NCI-H2029 (cell line): ENCODE data around the gene ABHD17A.
"Not testable (repeated sequence)": the region's sequence is repeated elsewhere in the genome, so short reads cannot be mapped to it uniquely, and the experiment has no call there.

ENCODE experiments used
- DNase-seq: peaks from one replicate; lab custom pipeline; 2025; lab: John Stamatoyannopoulos, UW

The ABHD17A gene

GRCh38 chr19:1881393-1882088 lies 3.8 kb downstream of the ABHD17A start:
- DNase-seq, result not testable (repeated sequence)

DNA sequence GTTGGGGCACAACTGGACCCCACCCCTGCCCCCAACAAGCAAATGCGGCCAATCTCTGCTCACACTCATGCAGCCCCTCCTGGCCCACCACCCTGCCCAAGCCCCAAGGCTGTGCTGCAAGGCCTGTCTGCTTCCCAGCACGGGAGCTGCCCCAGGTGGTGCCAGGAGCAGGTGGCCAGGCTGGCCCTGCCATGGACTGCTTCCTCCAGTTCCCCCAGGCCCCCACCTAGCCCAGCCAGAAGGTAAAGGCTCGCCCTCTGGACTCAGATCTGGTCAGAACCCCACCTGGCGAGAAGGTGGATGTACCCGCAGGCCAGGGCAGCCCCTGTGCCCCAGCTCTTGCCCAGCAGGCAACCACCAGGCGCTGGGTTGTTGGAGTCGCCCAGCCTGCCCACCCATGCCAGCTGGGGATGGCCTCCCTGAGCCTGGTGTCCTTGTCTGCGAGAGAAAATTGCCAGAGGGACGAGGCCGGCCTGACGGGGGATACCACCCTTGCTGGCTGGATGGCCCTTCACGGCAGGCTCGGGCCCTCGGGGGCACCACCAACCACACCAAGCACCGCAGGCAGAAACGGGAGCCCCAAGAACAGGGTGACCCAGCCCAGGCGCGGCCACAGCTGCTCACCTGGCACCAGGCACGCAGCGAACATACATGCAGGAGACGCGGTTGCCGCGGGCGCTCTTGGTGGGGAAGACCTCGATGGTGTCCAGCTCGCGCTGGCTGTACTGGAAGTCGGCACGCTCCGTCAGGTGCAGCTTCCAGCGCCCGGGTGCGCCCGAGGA lies 4.5 kb downstream of the ABHD17A start:
- DNase-seq, result no peak

- not testable (repeated sequence) for DNase-seq
Measured at GRCh38 chr19:1879982-1880381, 5.3 kb downstream of the ABHD17A start.

DNA sequence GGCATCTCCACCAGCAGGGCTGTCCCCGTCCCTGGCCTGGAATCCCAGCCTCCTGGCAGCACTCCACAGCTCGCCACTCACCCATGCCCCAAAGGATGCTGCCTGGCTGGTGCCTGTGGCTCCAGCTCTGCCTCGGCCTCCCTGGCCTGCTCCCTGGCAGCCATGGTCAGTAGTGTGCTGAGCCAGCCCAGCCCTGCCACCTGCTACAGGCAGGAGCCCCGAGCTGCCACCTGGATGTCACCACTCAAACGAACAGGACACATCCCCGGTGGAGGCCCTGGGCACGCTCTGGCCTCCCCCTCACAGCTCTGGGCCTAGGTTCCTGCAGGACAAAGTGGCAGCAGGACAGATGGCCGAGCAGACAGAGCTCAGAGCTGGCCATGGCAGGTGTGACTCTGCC lies 6.7 kb downstream of the ABHD17A start:
- DNase-seq, result not testable (repeated sequence)

- not testable (repeated sequence) for DNase-seq
Measured at GRCh38 chr19:1877280-1877660, 8.0 kb downstream of the ABHD17A start.

- DNase-seq, result not testable (repeated sequence)
Measured at GRCh38 chr19:1876496-1877279, 8.6 kb downstream of the ABHD17A start.

DNA sequence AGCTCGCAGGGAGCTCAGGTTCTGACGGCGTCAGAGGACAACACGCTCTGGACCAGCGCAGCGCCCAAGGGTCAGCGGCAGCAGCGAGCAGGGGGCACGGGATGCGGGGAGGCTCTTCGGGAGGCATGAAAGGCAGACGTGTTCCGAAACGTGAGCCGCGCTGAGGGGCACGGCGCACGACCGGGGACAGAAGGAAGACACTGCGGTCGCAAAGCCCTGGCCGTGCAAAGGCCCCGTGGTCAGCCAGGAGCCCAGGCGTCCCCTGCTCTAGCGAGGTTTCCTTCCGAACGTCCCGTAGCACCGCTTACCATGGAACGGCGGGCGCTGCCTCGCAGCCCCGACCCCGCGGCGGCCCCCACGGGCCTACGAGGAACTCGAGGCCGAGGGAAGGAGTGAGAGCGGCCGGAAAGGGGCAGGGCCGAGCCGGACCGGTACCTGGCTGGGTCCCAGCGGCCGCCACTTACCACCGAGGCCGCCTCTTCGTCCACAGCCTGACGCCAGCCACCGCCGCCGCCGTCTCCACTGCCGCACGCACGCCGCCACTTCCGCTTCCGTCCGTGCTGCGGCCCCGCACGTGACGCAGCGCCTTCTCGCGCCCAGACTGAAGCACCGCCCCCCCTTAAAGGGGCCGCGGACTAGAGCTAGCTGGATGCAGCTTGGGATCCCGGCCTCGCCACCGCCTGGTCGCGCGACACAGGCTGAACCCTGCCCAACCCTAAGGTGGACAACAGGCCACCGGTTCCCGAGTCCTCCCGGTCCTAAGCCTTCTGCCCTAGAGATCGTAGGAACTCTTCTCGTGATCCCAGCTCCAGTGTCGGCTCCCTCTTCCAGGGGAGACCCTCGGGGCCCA lies 9.4 kb downstream of the ABHD17A start:
- peak; percentile 94 for DNase-seq

DNA sequence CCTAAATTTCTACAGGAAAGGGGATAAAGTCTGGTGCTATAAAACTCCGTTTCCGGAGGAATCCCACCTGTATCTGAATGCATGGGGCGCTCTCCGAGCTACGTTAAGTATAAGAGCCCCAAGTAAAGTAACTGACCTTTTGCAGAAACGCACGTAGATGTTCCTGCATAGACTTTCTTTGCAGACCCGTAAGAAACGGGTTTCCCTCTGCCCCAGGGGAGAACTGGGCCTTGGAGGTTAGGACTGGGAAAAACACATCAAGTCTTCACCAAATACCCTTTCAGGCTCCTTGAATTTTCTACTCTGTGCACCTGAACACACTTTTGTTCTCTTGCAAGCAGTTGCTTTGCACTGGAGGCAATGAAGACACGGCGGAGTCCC lies 10.0 kb downstream of the ABHD17A start:
- not testable (repeated sequence) for DNase-seq

GRCh38 chr19:1874554-1875185 lies 10.6 kb downstream of the ABHD17A start:
- peak; percentile 53 for DNase-seq

DNA sequence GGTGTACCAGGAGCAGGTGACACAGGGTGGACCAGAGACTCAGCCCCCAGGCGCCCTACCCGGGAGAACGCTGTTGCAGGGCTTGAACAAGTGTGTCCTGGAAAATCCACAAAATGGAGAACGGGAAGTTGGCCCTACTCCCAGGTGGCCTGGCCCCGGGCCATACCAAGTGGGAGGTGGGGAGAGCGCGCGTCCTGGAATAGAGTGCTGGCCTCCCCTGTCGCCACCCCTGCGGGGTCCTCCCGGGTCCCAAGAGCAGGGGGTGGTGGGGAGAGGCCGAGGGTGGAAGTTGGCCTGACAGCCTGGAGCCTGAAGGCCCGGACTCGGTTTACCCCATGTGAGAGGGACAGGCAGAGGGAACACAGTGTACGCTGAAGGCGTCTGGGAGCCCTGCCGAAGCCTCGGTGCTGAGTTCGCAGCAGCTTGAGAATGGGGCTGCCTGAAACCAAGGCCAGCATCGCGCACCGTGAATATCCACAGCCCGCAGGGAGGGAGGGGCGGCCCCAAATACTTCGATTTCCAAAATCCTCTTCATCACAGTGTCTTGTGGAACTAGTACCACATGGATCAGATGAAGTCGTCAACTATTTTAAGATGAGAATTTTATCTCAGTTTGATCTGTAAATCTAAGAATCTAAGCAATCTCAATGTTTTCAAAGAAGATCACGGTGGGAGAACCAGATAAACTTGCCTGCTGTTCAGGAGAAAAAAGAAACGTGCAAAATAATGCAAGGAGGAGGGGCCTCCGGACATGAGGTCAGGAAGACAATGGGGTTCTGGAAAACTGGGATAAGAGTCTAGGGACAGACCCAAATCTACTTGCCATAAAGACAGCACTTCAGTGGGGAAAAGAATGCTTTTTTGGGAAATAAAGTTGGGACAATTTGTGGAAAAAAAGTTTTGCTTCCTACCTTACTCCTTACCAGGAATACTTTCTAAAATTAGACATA lies 11.5 kb downstream of the ABHD17A start:
- DNase-seq, result peak; percentile 82

GRCh38 chr19:1872807-1873523 lies 12.3 kb downstream of the ABHD17A start:
- DNase-seq, result no peak

DNA sequence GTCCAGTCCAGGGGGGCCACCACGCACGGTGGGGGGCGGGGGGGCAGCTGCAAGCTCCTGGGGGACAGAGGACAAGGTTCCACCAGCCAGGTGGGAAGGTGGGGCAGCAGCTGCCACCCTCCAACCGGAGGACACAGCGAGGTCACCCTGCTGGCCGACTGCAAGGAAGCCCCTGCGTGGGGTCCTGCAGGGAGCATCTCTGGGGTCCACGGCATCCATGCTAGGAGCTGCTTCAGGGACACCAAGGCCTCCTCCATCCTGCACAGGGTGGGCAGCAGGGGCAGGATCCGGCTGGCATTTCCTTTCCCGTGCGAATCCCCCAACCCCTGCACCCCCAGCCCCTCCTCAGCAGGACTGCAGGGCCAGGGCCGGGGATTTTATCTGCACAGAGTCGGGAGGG lies 13.7 kb downstream of the ABHD17A start:
- no peak for DNase-seq

- no peak for DNase-seq
Measured at GRCh38 chr19:1871140-1871597, 14.1 kb downstream of the ABHD17A start.

GRCh38 chr19:1868971-1869370 lies 16.3 kb downstream of the ABHD17A start:
- DNase-seq, result no peak

DNA sequence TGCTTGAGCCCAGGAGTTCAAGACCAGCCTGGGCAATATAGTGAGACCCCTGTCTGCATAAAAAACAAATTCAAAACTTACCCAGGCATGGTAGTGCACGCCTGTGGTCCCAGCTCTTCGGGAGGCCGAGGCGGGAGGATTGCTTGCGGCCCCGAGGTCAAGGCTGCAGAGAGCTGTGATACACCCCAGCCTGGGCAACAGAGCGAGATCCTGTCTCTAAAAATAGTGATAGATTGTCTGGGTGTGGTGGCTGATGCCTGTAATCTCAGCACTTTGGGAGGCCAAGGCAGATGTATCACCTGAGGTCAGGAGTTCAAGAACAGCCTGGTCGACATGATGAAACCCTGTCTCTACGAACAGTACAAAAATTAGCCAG lies 18.0 kb downstream of the ABHD17A start:
- no peak for DNase-seq

DNA sequence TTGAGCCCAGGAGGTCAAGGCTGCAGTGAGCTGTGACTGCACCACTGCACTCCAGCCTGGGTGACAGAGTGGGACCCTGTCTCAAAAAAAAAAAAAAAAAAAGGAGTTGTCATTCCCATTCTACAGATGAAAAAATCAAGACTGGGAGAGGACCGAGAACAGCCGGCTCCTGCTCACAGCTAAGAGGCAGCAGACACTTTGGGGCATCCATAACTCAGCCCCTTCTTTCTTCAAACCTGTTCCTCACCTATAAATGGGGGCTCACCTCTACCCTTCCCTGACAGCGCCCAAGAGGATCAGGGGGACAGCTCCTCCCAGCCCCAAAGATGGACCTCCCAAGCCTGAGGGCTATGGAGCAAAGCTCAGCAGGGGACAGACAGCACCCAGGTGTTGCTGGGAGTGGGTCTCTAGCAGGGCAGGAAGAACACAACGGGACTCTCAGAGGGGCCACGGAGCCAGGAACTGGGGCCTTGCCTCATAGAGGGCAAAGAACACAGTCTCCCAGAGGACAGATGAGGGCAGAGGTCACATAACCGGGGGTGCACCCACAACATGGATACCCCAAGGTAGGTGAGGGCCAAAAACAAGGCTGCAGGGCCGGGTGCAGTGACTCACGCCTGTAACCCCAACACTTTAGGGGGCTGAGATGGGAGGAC lies 18.5 kb downstream of the ABHD17A start:
- DNase-seq, result no peak

DNA sequence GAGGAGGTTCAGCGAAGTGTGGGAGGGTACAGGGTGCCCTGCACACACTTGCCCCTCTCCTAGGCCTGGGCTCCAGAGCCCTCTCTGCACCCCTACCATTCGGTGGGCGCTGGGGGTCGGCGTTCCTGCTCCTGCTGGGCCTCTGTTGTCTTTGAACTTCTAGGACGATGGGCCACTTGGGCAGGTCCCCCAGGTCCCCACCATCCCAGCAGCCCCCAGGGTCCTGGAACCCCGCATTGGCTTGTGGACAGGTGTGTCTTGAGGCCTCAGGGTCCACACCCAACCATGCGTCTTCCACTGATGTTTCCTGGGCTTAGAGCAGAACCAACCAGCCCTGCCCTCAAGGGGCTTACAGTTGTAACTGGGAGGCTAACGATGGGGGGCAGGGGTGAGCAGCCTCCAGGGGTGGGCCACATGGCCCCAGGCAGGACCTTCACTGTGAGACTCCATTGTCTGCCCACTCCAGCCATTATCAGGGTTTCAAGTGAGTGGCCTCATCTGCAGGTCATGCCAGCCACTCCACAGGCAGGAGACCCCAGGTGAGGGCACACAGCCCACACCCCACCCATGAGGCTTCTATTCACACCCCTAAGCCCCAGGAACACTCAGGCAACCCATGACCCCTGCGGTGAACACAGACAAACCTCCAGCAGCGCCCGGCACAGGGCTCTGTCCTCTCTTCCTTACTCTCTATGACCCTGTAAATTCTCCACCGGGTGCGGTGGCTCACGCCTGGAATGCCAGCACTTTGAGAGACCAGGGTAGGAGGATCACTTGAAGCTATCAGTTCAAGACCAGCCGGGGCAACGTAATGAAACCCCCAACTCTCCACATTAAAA lies 19.9 kb downstream of the ABHD17A start:
- DNase-seq, result no peak
